ENCODE measurements around the gene OR1J4.

Gene OR1J4

GRCh38 chr9:122562134-122562760 is 43.3 kb downstream of the OR1J4 start:
- no peak for DNase-seq (ENCODE audit: low spot score)
- ATAC-seq (ENCODE audit: low read depth): no peak
- no peaks in the 10 kb centered on the region for H3K36me3 ChIP-seq (ENCODE audit: low read depth)
- peaks cover 5% of the 10 kb centered on the region for H3K27me3 ChIP-seq (ENCODE audit: insufficient read depth, poor library complexity, severe bottlenecking)
- H3K27ac ChIP-seq (ENCODE audit: poor library complexity, severe bottlenecking): no peak overlapping the region
- H3K4me3 ChIP-seq (ENCODE audit: severe bottlenecking): no peak overlapping the region
- no peaks in the 10 kb centered on the region for H3K4me1 ChIP-seq (ENCODE audit: insufficient read depth, poor library complexity, severe bottlenecking)
- no peak for TF ChIP-seq CTCF (IDR thresholded peaks at IDR 0.05; ENCODE audit: poor library complexity, severe bottlenecking)
- no peaks in the 10 kb centered on the region for H3K9me3 ChIP-seq (ENCODE audit: severe bottlenecking)

- no peaks in the 10 kb centered on the region for H3K4me1 ChIP-seq (ENCODE audit: insufficient read depth, poor library complexity, severe bottlenecking)
- no peaks in the 10 kb centered on the region for H3K27me3 ChIP-seq (ENCODE audit: insufficient read depth, poor library complexity, severe bottlenecking)
- TF ChIP-seq CTCF (IDR thresholded peaks at IDR 0.05; ENCODE audit: poor library complexity, severe bottlenecking): no peak
- no peak overlapping the region for H3K27ac ChIP-seq (ENCODE audit: poor library complexity, severe bottlenecking)
- DNase-seq (ENCODE audit: low spot score) (no peak), ATAC-seq (ENCODE audit: low read depth) (no peak)
- no peaks in the 10 kb centered on the region for H3K9me3 ChIP-seq (ENCODE audit: severe bottlenecking)
- H3K36me3 ChIP-seq (ENCODE audit: low read depth): no peaks in the 10 kb centered on the region
- H3K4me3 ChIP-seq (ENCODE audit: severe bottlenecking): no peak overlapping the region
Observed at GRCh38 chr9:122567901-122568300, 49.0 kb downstream of the OR1J4 start.
